Ovary (tissue), 3 donors: ENCODE measurements around the gene TCF12.

Source experiments
- POLR2A ChIP-seq: fragments of 450-650 bp; IDR thresholded peaks from one replicate; pipeline ENCODE4 v1.6.1; 2017; ENCODE audit warnings: antibody characterized with exemption, mild to moderate bottlenecking, moderate library complexity
- TF ChIP-seq, protein P1 (sequence below), 3 donors: fragments of 450-650 bp in 2 of 3; fragments of 200-600 bp in 1 of 3; IDR thresholded peaks; one replicate each; pipeline versions ENCODE4 v1.5.1 to v1.8.0; 2016 to 2022; ENCODE audit warnings: antibody characterized with exemption in 3 of 3, mild to moderate bottlenecking in 1 of 3
- donor health status: DM: no; HTN: no; CAD: no.

DNA sequence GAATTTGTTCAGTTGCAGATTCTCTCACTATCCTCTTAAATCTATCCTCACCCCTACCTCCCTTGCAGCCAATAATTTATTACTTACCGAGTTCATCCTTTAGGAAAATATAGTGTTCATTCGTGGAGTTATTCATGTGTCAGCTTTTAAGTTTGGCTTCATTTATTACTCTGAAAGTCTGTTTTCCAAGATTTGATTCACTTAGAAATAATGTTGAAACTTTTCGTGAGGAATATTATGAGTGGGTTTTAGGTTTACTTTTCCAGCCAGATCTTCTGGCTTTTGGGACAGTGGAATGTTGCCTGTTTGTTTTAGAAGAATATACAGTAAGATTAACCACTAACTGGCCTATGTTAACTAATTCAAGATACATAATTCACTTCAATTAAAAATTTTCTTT lies 296.9 kb downstream of the TCF12 start:
- TF ChIP-seq, protein P1, sequence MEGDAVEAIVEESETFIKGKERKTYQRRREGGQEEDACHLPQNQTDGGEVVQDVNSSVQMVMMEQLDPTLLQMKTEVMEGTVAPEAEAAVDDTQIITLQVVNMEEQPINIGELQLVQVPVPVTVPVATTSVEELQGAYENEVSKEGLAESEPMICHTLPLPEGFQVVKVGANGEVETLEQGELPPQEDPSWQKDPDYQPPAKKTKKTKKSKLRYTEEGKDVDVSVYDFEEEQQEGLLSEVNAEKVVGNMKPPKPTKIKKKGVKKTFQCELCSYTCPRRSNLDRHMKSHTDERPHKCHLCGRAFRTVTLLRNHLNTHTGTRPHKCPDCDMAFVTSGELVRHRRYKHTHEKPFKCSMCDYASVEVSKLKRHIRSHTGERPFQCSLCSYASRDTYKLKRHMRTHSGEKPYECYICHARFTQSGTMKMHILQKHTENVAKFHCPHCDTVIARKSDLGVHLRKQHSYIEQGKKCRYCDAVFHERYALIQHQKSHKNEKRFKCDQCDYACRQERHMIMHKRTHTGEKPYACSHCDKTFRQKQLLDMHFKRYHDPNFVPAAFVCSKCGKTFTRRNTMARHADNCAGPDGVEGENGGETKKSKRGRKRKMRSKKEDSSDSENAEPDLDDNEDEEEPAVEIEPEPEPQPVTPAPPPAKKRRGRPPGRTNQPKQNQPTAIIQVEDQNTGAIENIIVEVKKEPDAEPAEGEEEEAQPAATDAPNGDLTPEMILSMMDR (IDR thresholded peaks at IDR 0.05), result no peak
- no peak for TF ChIP-seq POLR2A
